Adrenal gland (tissue), 12 donors: Measurements from ENCODE around the gene ANK3. TPM values are rescaled to one million over a fixed set of nuclear protein-coding genes. Genes with fewer than 3 reads are reported as not detected.

Experiments
- DNase-seq, 7 donors: peaks; one replicate each; pipeline ENCODE4 v3.0.0-alpha.2; 2019 to 2020
- H3K27ac ChIP-seq, 5 donors: fragments of 200-600 bp; sonication (generic) in 4 of 5; 1 replicate in 3 of 5; 2 replicates in 2 of 5; pipeline versions ENCODE4 v1.5.1 to v1.8.0; 2016 to 2020; ENCODE audit warnings: mild to moderate bottlenecking in 1 of 5
- H3K27me3 ChIP-seq: fragments of 200-600 bp; 2 replicates; pipeline ENCODE4 v1.8.0; 2021
- H3K36me3 ChIP-seq, 2 donors: fragments of 200-600 bp; replicated peaks in 1 of 2; 1 replicate in 1 of 2; 2 replicates in 1 of 2; pipeline versions ENCODE4 v1.5.1 to v1.8.0; 2018 to 2022
- H3K4me1 ChIP-seq, 2 donors: fragments of 200-600 bp; replicated peaks in 1 of 2; 1 replicate in 1 of 2; 2 replicates in 1 of 2; pipeline versions ENCODE4 v1.5.1 to v1.8.0; 2018 to 2021
- H3K4me3 ChIP-seq, 4 donors: fragments of 200-600 bp; sonication (generic) in 3 of 4; one replicate each; pipeline ENCODE4 v1.5.1; 2016 to 2018
- H3K9me3 ChIP-seq, 3 donors: fragments of 200-600 bp; sonication (generic) in 1 of 3; replicated peaks in 1 of 3; 1 replicate in 2 of 3; 2 replicates in 1 of 3; pipeline versions ENCODE4 v1.5.1 to v1.8.0; 2016 to 2021
- CTCF ChIP-seq, 6 experiments: fragments of 450-650 bp in 4 of 6; fragments of 200-600 bp in 2 of 6; sonication (generic) in 1 of 6; IDR thresholded peaks; 1 replicate in 5 of 6; 2 replicates in 1 of 6; pipeline versions ENCODE4 v1.5.1 to v1.8.0; 2016 to 2021; ENCODE audit warnings: antibody characterized with exemption in 6 of 6, mild to moderate bottlenecking in 2 of 6, moderate library complexity in 1 of 6
- POLR2A ChIP-seq, 2 donors: fragments of 450-650 bp; IDR thresholded peaks; one replicate each; pipeline ENCODE4 v1.6.1; 2017; ENCODE audit warnings: antibody characterized with exemption in 2 of 2, mild to moderate bottlenecking in 2 of 2, moderate library complexity in 1 of 2
- WGBS, 4 donors: extraction: QIAGEN DNeasy Blood & Tissue Kit in 2 of 4; methylation state at CpG; one replicate each; pipeline versions ENCODE4 v1.1.5 to v1.1.7; 2013 to 2017; 5-methylcytosine and 5-hydroxymethylcytosine counted together
- intact Hi-C, 2 donors: fragments of 100-400 bp; cut with DNase I; formaldehyde crosslinking; loops; one replicate each; pipeline versions ENCODE4 v1.14.1 to v1.15.0; 2022 to 2023
- polyA plus RNA-seq, 3 donors: library from polyadenylated mRNA; stranded (reverse); fragments of 200-250 nt in 2 of 3; fragments of 350-450 nt in 1 of 3; fragmentation: Illumina TruSeq in 1 of 3; extraction: RNeasy Lipid Tissue Mini Kit (QIAGEN cat#74804) in 1 of 3; gene quantifications; one replicate each; pipeline ENCODE4 v1.2.3, GENCODE V29; 2013 to 2014
- total RNA-seq, 9 donors: library from RNA; depleted of rRNA in 4 of 9; stranded (reverse); fragments of >200 nt in 4 of 9; fragments of 120-200 nt in 1 of 9; fragmentation: NEBNext Ultra II Directional in 1 of 9; extraction: Animal tissue kit (Norgen Biotek cat#: 25700) in 1 of 9; gene quantifications; one replicate each; pipeline versions ENCODE4 v1.1.0 to v1.2.4, GENCODE V29; 2013 to 2023
- donor health status: healthy with polysubstance abuse.
- donor health status: Bipolar disorder and iron deficiency.
- donor health status: DM: yes; HTN: yes; CAD: no.
- donor health status: DM: no; HTN: no; CAD: no.
- donor health status: DM: no; HTN: no; CAD: no.
- donor health status: DM: yes; HTN: yes; CAD: no.

ANK3 gene
- total and polyA plus RNA-seq, 12 donors, result 2.6 to 48.1 (median 15.2) TPM

- intact Hi-C loops, result no loop called here
- DNase-seq, result no peak
- TF ChIP-seq CTCF (IDR thresholded peaks at IDR 0.05), result no peak
- TF ChIP-seq POLR2A (IDR thresholded peaks at IDR 0.05), result no peak
- H3K27ac ChIP-seq, result no peak overlapping the region
- WGBS, 4 donors, result 75 to 92% (median 82%) methylated on average over 3 of the region's 3 CpGs
- H3K4me3 ChIP-seq, result no peak overlapping the region
- no peaks in the 10 kb centered on the region for H3K9me3 ChIP-seq
- H3K36me3 ChIP-seq, result no peaks in the 10 kb centered on the region
- H3K4me1 ChIP-seq, result no peaks in the 10 kb centered on the region
- H3K27me3 ChIP-seq, result no peaks in the 10 kb centered on the region
Observed at GRCh38 chr10:60427709-60428386, 38.2 kb upstream of the ANK3 start.

GRCh38 chr10:60427148-60427547 lies 37.5 kb upstream of the ANK3 start:
- no peak for DNase-seq
- TF ChIP-seq CTCF (IDR thresholded peaks at IDR 0.05), result no peak
- TF ChIP-seq POLR2A (IDR thresholded peaks at IDR 0.05), result no peak
- Histone ChIP-seq H3K27ac (no peak overlapping the region), H3K36me3 (no peaks in the 10 kb centered on the region), H3K9me3 (no peaks in the 10 kb centered on the region), H3K27me3 (no peaks in the 10 kb centered on the region), H3K4me1 (no peaks in the 10 kb centered on the region), H3K4me3 (no peak overlapping the region)
- WGBS, 4 donors, result 88 to 96% (median 92%) methylated on average over 1 of the region's 1 CpG
- intact Hi-C loops, result no loop called here

- intact Hi-C loops, result no loop called here
- no peaks in the 10 kb centered on the region for H3K9me3 ChIP-seq
- no peak overlapping the region for H3K27ac ChIP-seq
- H3K4me3 ChIP-seq, result no peak overlapping the region
- TF ChIP-seq CTCF (IDR thresholded peaks at IDR 0.05), result no peak
- no peak for TF ChIP-seq POLR2A (IDR thresholded peaks at IDR 0.05)
- H3K27me3 ChIP-seq, result no peaks in the 10 kb centered on the region
- WGBS, 4 donors, result 44 to 66% (median 51%) methylated on average over 2 of the region's 2 CpGs
- no peaks in the 10 kb centered on the region for H3K36me3 ChIP-seq
- DNase-seq, result no peak
- no peaks in the 10 kb centered on the region for H3K4me1 ChIP-seq
Observed at GRCh38 chr10:60426425-60426824, 36.8 kb upstream of the ANK3 start.

- H3K4me3 ChIP-seq, result no peak overlapping the region
- no peaks in the 10 kb centered on the region for H3K9me3 ChIP-seq
- TF ChIP-seq CTCF (IDR thresholded peaks at IDR 0.05), result no peak
- no peak for TF ChIP-seq POLR2A (IDR thresholded peaks at IDR 0.05)
- intact Hi-C loops, result no loop called here
- no peaks in the 10 kb centered on the region for H3K4me1 ChIP-seq
- DNase-seq, result no peak
- 80 to 84% (median 80%) methylated on average over 3 of the region's 3 CpGs for WGBS, 4 donors
- H3K27me3 ChIP-seq, result no peaks in the 10 kb centered on the region
- H3K36me3 ChIP-seq, result no peaks in the 10 kb centered on the region
- H3K27ac ChIP-seq, result no peak overlapping the region
Observed at GRCh38 chr10:60425392-60426110, 35.9 kb upstream of the ANK3 start.
